Common myeloid progenitor, CD34-positive (primary cell): ENCODE results near the gene KRTAP4-5.
"Not testable (repeated sequence)": the region's sequence is repeated elsewhere in the genome, so short reads cannot be mapped to it uniquely, and the experiment has no call there.

ENCODE experiments used
- CTCF ChIA-PET: fragments of 350-600 bp; sonication (Branson Sonifier 250); formaldehyde crosslinking; loops from one replicate; lab custom pipeline; 2021; ENCODE audit warnings: antibody characterized with exemption; lab: Charles Lee
- POLR2A ChIA-PET: fragments of 350-600 bp; sonication (Branson Sonifier 250); formaldehyde crosslinking; loops from one replicate; lab custom pipeline; 2021; ENCODE audit warnings: antibody characterized with exemption; lab: Charles Lee
- DNase-seq, 3 donors: peaks; one replicate each; pipeline versions ENCODE4 v3.0.0 to v3.0.0-alpha.2; 2013
- H3K27ac ChIP-seq, 2 experiments: 1 replicate in 1 of 2; 2 replicates in 1 of 2; pipeline ENCODE4 v1.7.0; 2013; ENCODE audit warnings: inconsistent platforms in 2 of 2, low read length in 2 of 2, mild to moderate bottlenecking in 2 of 2, low read depth in 1 of 2, moderate library complexity in 1 of 2; ENCODE audit not compliant: severe bottlenecking in 2 of 2, insufficient read depth in 1 of 2, poor library complexity in 1 of 2
- H3K27me3 ChIP-seq, 5 experiments: replicated peaks in 2 of 5; 1 replicate in 3 of 5; 2 replicates in 2 of 5; pipeline versions ENCODE4 v1.6.1 to v1.7.0; 2013; ENCODE audit warnings: low read length in 4 of 5, mild to moderate bottlenecking in 2 of 5, moderate library complexity in 2 of 5, inconsistent platforms in 1 of 5; ENCODE audit not compliant: insufficient read depth in 5 of 5, control insufficient read depth in 4 of 5
- H3K36me3 ChIP-seq, 4 experiments: 1 replicate in 2 of 4; 2 replicates in 2 of 4; pipeline versions ENCODE4 v1.6.1 to v1.7.0; 2013; ENCODE audit warnings: low read length in 3 of 4, control low read depth in 1 of 4, mild to moderate bottlenecking in 1 of 4; ENCODE audit not compliant: control insufficient read depth in 4 of 4, insufficient read depth in 4 of 4
- H3K4me1 ChIP-seq, 4 experiments: 1 replicate in 3 of 4; 2 replicates in 1 of 4; pipeline versions ENCODE4 v1.6.1 to v1.7.1; 2013; ENCODE audit warnings: low read length in 3 of 4, mild to moderate bottlenecking in 3 of 4, control low read depth in 1 of 4, inconsistent platforms in 1 of 4, moderate library complexity in 1 of 4; ENCODE audit not compliant: control insufficient read depth in 4 of 4, insufficient read depth in 4 of 4; ENCODE audit errors: control extremely low read depth in 1 of 4
- H3K4me3 ChIP-seq, 7 experiments: 1 replicate in 4 of 7; 2 replicates in 3 of 7; pipeline versions ENCODE4 v1.5.1 to v1.7.0; 2013; ENCODE audit warnings: mild to moderate bottlenecking in 7 of 7, low read length in 6 of 7, moderate library complexity in 6 of 7, inconsistent platforms in 2 of 7, low read depth in 2 of 7, control low read depth in 1 of 7; ENCODE audit not compliant: insufficient read depth in 4 of 7, control insufficient read depth in 1 of 7; ENCODE audit errors: extremely low read depth in 1 of 7
- H3K9me3 ChIP-seq, 5 experiments: 1 replicate in 4 of 5; 2 replicates in 1 of 5; pipeline versions ENCODE4 v1.6.1 to v1.7.1; 2013; ENCODE audit warnings: low read length in 4 of 5, mild to moderate bottlenecking in 2 of 5, inconsistent platforms in 1 of 5, low read depth in 1 of 5, moderate library complexity in 1 of 5; ENCODE audit not compliant: control insufficient read depth in 4 of 5, insufficient read depth in 2 of 5; ENCODE audit errors: control extremely low read depth in 1 of 5
- WGBS: methylation state at CpG from one replicate; pipeline ENCODE4 v1.1.5; 2013; ENCODE audit not compliant: insufficient coverage; 5-methylcytosine and 5-hydroxymethylcytosine counted together

KRTAP4-5 gene

DNA sequence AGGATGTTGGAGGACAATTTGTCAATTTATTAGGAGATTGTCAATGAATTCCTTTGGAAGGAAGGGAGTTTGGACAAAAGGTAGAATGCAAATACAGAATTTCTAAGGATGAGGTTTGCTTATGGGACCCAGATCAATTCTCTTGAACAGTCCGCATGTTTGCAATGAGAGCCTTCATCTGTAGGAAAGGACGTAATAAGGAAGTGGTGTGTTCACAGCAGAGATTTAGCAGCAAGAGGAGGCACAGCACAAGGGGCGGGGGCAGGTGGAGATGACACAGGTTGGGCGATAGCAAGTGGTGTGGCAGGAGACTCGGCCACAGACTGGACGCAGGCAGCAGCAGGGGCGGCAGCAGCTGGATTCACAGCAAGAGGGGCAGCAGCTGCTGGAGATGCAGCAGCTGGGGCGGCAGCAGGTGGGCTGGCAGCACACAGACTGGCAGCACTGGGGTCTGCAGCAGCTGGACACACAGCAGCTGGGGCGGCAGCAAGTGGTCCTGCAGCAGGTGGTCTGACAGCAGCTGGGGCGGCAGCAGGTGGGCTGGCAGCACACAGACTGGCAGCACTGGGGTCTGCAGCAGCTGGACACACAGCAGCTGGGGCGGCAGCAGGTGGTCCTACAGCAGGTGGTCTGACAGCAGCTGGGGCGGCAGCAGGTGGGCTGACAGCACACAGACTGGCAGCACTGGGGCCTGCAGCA is 26.2 kb downstream of the KRTAP4-5 start:
- Histone ChIP-seq H3K4me1 (peaks cover 0 to 31% (median 15%) of the 10 kb centered on the region in 4 experiments), H3K9me3 (peaks cover 0 to 15% (median 0%) of the 10 kb centered on the region in 5 experiments)
- H3K36me3 ChIP-seq, POLR2A ChIA-PET, DNase-seq, H3K4me3 ChIP-seq, H3K27ac ChIP-seq, H3K27me3 ChIP-seq: not testable (repeated sequence)
- WGBS, result 88% methylated on average over 9 of the region's 12 CpGs
- CTCF ChIA-PET, result interaction anchor here (1.1 kb wide), 1 partner anchor 9 kb away, joined by 3 read pairs; no protein-coding TSS in a partner anchor

DNA sequence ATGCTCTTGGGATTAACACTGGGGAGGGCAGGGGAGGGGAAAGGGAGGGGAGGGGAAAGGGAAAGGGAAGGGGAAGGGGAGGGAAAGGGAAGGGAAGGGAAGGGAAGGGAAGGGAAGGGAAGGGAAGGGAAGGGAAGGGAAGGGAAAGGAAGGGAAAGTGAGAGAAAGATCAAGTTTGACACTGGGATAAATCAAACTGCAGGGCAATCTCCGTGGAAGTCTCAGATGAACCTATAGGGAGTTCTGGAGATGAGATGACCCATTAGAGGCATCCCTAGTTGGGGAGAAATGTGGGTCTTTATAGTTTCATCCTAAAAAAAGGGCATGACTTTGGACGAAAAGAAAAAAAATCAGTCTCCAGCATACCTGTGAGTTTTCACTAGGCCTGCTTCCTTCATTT is 27.9 kb downstream of the KRTAP4-5 start:
- POLR2A ChIA-PET, result no interaction called here
- CTCF ChIA-PET, result no interaction called here
- Histone ChIP-seq H3K4me3 (no peak overlapping the region), H3K27me3 (no peaks in the 10 kb centered on the region), H3K9me3 (peaks cover 0 to 15% (median 0%) of the 10 kb centered on the region in 5 experiments), H3K4me1 (peaks cover 0 to 31% (median 15%) of the 10 kb centered on the region in 4 experiments), H3K36me3 (no peaks in the 10 kb centered on the region), H3K27ac (no peak overlapping the region)
- WGBS, result 100% methylated on average over 2 of the region's 2 CpGs
- DNase-seq, result no peak

DNA sequence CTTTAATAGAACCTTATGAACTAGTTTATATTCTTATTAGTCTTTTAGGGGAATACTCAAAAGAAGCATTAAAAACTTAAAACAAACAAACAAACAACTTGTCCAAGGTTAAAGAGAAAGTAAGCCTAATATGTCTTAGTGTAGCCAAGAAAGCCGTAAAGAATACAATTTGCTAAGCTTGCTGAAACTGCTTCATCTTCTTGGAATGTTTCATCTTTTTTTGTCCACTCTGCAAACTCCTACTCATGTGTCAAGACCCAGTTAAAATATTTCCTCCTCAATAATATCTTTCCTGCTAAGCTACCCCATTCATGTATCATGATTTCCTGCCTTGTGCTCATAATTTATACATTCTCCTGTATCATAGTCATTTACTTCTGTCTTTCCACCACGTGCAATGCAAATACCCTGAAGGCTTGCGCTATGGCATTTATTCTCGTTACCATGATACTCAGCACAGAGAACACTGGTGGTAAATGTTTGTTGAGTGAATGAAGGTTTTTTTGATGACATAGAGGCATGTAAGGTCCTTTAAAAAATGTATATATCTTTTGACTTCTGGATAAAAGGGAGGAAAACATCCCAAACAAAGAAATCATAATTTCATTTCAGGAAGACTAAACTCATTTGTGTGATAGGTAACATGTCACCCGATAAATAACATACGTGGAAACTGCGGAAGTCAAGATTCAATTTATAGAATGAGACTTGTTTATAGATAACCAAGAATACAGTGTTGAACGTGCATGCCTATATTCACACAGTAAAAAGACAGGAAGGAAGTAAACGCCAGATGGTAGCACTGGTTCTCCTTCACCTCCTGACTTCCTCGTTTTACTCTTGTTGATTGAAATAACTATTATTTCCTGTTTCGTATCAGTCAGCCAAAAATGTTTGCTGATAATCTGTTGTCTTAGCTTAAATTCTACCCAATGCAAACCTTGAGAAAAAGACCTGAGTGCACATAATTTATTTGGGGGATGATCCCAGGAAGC is 29.6 kb downstream of the KRTAP4-5 start:
- H3K9me3 ChIP-seq, result peaks cover 0 to 15% (median 0%) of the 10 kb centered on the region in 5 experiments
- H3K27me3 ChIP-seq, CTCF ChIA-PET, POLR2A ChIA-PET, H3K36me3 ChIP-seq: not testable (repeated sequence)
- DNase-seq, result peak; percentile 42 to 88 (median 75)
- H3K27ac ChIP-seq, result peak overlapping the region in 1 of 2 experiments; percentile 69
- peaks cover 0 to 17% (median 9%) of the 10 kb centered on the region in 4 experiments for H3K4me1 ChIP-seq
- H3K4me3 ChIP-seq, result peak overlapping the region in 1 of 7 experiments; percentile 12
- 0% methylated on average over 4 of the region's 11 CpGs for WGBS

DNA sequence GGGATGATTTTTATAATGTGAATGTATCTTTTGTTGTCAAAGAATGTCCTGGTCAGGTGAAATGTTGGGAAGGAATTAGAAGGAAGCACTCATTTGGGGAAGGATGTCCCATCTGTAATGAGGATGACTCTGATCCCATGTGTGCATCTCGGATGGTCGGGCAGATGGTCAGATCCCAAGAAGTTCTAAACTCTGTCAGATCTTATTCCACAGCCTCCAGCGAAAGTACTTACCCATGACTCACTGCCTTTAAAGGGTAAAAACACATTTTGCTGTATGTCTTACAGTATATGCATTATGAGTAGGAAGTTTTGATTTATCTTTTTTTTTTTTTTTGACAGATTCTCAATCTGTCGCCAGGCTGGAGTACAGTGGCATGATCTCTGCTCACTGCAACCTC is 30.9 kb downstream of the KRTAP4-5 start:
- Histone ChIP-seq H3K4me1 (peaks cover 0 to 16% (median 7%) of the 10 kb centered on the region in 4 experiments), H3K9me3 (peaks cover 0 to 11% (median 2%) of the 10 kb centered on the region in 5 experiments), H3K36me3 (no peaks in the 10 kb centered on the region), H3K27ac (no peak overlapping the region), H3K27me3 (no peaks in the 10 kb centered on the region), H3K4me3 (no peak overlapping the region)
- WGBS, result 100% methylated on average over 3 of the region's 4 CpGs
- DNase-seq, result no peak
- ChIA-PET CTCF (no interaction called here), POLR2A (no interaction called here)

DNA sequence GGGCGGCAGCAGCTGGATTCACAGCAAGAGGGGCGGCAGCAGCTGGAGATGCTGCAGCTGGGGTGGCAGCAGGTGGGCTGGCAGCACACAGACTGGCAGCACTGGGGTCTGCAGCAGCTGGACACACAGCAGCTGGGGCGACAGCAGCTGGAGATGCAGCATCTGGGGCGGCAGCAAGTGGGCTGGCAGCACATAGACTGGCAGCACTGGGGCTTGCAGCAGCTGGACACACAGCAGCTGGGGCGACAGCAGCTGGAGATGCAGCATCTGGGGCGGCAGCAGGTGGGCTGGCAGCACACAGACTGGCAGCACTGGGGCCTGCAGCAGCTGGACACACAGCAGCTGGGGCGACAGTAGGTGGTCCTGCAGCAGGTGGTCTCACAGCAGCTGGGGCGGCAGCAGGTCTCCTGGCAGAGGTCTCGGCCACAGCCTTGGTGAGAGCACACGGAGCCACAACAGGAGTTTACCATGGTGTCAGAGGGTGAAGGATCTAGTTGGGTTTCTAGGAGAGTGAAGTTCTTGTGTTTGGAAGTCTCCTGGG is 31.7 kb downstream of the KRTAP4-5 start, which contains the start of gene KRTAP4-11:
Gene KRTAP4-11 (minus strand): TSS at position 528 of the 541 bp plus-strand sequence. CDS start 58 bp downstream, at position 470.
- POLR2A ChIA-PET, H3K27me3 ChIP-seq, H3K9me3 ChIP-seq, H3K36me3 ChIP-seq, H3K27ac ChIP-seq, DNase-seq, H3K4me3 ChIP-seq, CTCF ChIA-PET: not testable (repeated sequence)
- WGBS, result 85% methylated on average over 9 of the region's 10 CpGs
- peaks cover 0 to 16% (median 7%) of the 10 kb centered on the region in 4 experiments for H3K4me1 ChIP-seq

DNA sequence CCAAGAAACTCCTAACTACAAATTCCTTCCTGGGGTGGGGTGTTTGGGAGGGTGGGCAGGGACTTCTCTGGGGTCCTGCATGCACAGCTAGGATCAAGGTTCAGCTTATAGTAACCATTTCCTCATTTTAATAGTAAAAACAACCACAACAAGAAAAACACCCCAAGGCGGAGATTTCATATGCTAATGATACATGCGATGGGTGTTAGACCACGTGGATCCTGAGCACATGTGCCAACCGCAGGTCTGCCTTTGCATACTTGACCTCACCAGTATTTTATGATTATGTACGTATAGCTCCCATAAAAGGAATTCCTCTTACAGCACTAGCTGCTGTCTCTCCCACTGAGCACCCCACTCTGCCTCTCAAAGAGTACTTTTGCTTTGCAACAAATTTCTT is 33.3 kb downstream of the KRTAP4-5 start:
- Histone ChIP-seq H3K4me1 (peaks cover 0 to 16% (median 7%) of the 10 kb centered on the region in 4 experiments), H3K36me3 (no peaks in the 10 kb centered on the region), H3K27me3 (no peaks in the 10 kb centered on the region), H3K27ac (no peak overlapping the region), H3K4me3 (no peak overlapping the region), H3K9me3 (peaks cover 0 to 10% (median 0%) of the 10 kb centered on the region in 5 experiments)
- DNase-seq, result peak in 2 of 3 donors; percentile 33 to 41
- POLR2A ChIA-PET, result no interaction called here
- 42% methylated on average over 4 of the region's 5 CpGs for WGBS
- CTCF ChIA-PET, result no interaction called here
